HepG2 (cell line): ENCODE results near the gene VPS54. TPM values are rescaled to one million over a fixed set of nuclear protein-coding genes. Genes with fewer than 3 reads are reported as not detected.
A peak's percentile ranks its signal among the peaks of the same experiment; 100 is the strongest.

Experiments
- POGZ ChIP-seq: sonication (generic); formaldehyde crosslinking; IDR thresholded peaks from 2 replicates; pipeline ENCODE4 v1.4.0; 2020; ENCODE audit warnings: mild to moderate bottlenecking, missing genetic modification reagents
- TBX3 ChIP-seq: fragments of 450-650 bp; IDR thresholded peaks from 2 replicates; pipeline ENCODE4 v1.6.1; 2017; ENCODE audit warnings: antibody characterized with exemption, mild to moderate bottlenecking, inconsistent platforms, borderline replicate concordance
- THAP11 ChIP-seq: IDR thresholded peaks from 2 replicates; pipeline ENCODE4 v1.6.1; 2016; ENCODE audit warnings: missing biosample characterization, missing genetic modification reagents
- YY1 ChIP-seq: IDR thresholded peaks from 2 replicates; pipeline ENCODE4 v1.6.1; 2011; ENCODE audit warnings: low read length, low read depth, moderate library complexity, mild to moderate bottlenecking; ENCODE audit not compliant: insufficient read depth, insufficient replicate concordance
- ZNF510 ChIP-seq: sonication (generic); formaldehyde crosslinking; IDR thresholded peaks from 2 replicates; pipeline ENCODE4 v1.4.0; 2020; ENCODE audit warnings: low read depth, mild to moderate bottlenecking, missing genetic modification reagents
- ZNF816 ChIP-seq: sonication (generic); formaldehyde crosslinking; IDR thresholded peaks from 2 replicates; pipeline ENCODE4 v1.8.0; 2022; ENCODE audit warnings: missing genetic modification reagents, mild to moderate bottlenecking, borderline replicate concordance
- ZSCAN9 ChIP-seq: IDR thresholded peaks from 2 replicates; pipeline ENCODE4 v1.6.1; 2016; ENCODE audit warnings: borderline replicate concordance
- polyA plus RNA-seq, 8 experiments: library from polyadenylated mRNA; depleted of rRNA in 3 of 8; stranded (reverse) in 7 of 8; unstranded in 1 of 8; fragments of >200 nt; fragmentation: Illumina TruSeq in 4 of 8; extraction: Trizol in 4 of 8; gene quantifications; 2 replicates each; pipeline versions ENCODE4 v1.2.1 to v1.2.3, GENCODE V29; 2011 to 2016; ENCODE audit warnings: low read depth in 4 of 8, missing spikeins in 1 of 8, mixed read lengths in 1 of 8; ENCODE audit not compliant: insufficient read depth in 1 of 8
- total RNA-seq, 5 experiments: library from RNA; depleted of rRNA; stranded (reverse); fragments of >200 nt; fragmentation: Illumina TruSeq; extraction: Trizol; gene quantifications; 2 replicates each; pipeline ENCODE4 v1.2.3, GENCODE V29; 2016; ENCODE audit warnings: low read depth in 1 of 5
- TF ChIP-seq, protein P1 (sequence below), 2 experiments: sonication (generic) in 1 of 2; formaldehyde crosslinking in 1 of 2; IDR thresholded peaks; 2 replicates each; pipeline versions ENCODE4 v1.4.0 to v1.6.1; 2016 to 2020; ENCODE audit warnings: borderline replicate concordance in 1 of 2, low read depth in 1 of 2, mild to moderate bottlenecking in 1 of 2, missing genetic modification reagents in 1 of 2
- TF ChIP-seq, protein P2 (sequence below): IDR thresholded peaks from 2 replicates; pipeline ENCODE4 v1.6.1; 2018; ENCODE audit warnings: missing genetic modification reagents, mild to moderate bottlenecking, missing compliant biosample characterization
- TF ChIP-seq, protein P3 (sequence below): sonication (generic); formaldehyde crosslinking; IDR thresholded peaks from 2 replicates; pipeline ENCODE4 v1.4.0; 2020; ENCODE audit warnings: missing genetic modification reagents, borderline replicate concordance
- TF ChIP-seq, protein P4 (sequence below): sonication (generic); formaldehyde crosslinking; IDR thresholded peaks from 2 replicates; pipeline ENCODE4 v1.5.1; 2020; ENCODE audit warnings: mild to moderate bottlenecking, moderate library complexity, missing genetic modification reagents
- TF ChIP-seq, protein P5 (sequence below): IDR thresholded peaks from 2 replicates; pipeline ENCODE4 v1.6.1; 2016; ENCODE audit warnings: missing compliant biosample characterization, missing genetic modification reagents, borderline replicate concordance

The VPS54 gene
- total and polyA plus RNA-seq, 2 of the 13 experiments (the other 11 are each of a cell fraction or from before 2014, with no cell fraction given): 64.7 to 77.5 TPM

DNA sequence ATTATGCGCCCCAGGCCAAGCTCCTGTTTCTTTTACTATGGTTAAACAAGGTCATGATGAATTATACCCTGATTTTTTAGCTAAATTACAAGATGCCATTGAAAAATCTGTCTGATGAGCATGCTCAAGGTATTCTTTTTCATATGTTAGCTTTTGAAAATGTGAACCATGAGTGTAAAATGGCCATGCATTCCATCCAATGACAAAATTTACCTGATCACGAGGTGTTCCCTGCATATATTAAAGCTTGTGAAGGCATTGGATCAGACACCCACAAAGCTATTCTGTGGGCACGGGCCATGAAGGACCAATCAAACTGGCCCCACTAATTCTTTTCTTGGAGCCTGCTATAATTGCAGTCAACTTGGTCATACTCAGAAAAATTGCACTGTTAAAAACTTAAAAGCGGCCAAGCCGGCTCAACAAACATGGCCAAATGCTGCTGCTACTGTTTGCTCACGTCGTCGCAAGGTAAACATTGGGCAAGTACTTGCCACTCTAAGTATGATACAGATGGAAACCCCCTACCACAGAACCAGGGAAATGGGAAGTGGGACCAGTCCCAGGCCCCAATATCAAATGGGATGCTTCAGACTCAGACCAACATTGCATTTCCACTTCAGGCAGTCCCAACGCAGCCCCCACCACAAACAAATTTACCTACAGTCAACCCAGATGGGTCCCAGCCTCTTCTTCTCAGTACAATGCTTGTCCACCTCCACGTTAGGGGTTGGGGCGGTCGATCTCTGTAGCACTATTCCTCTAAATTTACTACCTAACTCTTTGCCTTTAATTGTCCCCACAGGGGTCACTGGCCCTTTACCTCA is 27.8 kb downstream of the VPS54 start (continued):
- TF ChIP-seq, protein P1, sequence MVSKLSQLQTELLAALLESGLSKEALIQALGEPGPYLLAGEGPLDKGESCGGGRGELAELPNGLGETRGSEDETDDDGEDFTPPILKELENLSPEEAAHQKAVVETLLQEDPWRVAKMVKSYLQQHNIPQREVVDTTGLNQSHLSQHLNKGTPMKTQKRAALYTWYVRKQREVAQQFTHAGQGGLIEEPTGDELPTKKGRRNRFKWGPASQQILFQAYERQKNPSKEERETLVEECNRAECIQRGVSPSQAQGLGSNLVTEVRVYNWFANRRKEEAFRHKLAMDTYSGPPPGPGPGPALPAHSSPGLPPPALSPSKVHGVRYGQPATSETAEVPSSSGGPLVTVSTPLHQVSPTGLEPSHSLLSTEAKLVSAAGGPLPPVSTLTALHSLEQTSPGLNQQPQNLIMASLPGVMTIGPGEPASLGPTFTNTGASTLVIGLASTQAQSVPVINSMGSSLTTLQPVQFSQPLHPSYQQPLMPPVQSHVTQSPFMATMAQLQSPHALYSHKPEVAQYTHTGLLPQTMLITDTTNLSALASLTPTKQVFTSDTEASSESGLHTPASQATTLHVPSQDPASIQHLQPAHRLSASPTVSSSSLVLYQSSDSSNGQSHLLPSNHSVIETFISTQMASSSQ (IDR thresholded peaks at IDR 0.05; ENCODE audit: low read depth): peak; percentile 77
- TF ChIP-seq, protein P1 (CRISPR knock-in tag; IDR thresholded peaks at IDR 0.05; ENCODE audit: borderline replicate concordance): peak; percentile 88; the same call in 1 of the 2 replicates
- TF ChIP-seq, protein P2, sequence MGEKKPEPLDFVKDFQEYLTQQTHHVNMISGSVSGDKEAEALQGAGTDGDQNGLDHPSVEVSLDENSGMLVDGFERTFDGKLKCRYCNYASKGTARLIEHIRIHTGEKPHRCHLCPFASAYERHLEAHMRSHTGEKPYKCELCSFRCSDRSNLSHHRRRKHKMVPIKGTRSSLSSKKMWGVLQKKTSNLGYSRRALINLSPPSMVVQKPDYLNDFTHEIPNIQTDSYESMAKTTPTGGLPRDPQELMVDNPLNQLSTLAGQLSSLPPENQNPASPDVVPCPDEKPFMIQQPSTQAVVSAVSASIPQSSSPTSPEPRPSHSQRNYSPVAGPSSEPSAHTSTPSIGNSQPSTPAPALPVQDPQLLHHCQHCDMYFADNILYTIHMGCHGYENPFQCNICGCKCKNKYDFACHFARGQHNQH: peak; percentile 89
- TF ChIP-seq, protein P3, sequence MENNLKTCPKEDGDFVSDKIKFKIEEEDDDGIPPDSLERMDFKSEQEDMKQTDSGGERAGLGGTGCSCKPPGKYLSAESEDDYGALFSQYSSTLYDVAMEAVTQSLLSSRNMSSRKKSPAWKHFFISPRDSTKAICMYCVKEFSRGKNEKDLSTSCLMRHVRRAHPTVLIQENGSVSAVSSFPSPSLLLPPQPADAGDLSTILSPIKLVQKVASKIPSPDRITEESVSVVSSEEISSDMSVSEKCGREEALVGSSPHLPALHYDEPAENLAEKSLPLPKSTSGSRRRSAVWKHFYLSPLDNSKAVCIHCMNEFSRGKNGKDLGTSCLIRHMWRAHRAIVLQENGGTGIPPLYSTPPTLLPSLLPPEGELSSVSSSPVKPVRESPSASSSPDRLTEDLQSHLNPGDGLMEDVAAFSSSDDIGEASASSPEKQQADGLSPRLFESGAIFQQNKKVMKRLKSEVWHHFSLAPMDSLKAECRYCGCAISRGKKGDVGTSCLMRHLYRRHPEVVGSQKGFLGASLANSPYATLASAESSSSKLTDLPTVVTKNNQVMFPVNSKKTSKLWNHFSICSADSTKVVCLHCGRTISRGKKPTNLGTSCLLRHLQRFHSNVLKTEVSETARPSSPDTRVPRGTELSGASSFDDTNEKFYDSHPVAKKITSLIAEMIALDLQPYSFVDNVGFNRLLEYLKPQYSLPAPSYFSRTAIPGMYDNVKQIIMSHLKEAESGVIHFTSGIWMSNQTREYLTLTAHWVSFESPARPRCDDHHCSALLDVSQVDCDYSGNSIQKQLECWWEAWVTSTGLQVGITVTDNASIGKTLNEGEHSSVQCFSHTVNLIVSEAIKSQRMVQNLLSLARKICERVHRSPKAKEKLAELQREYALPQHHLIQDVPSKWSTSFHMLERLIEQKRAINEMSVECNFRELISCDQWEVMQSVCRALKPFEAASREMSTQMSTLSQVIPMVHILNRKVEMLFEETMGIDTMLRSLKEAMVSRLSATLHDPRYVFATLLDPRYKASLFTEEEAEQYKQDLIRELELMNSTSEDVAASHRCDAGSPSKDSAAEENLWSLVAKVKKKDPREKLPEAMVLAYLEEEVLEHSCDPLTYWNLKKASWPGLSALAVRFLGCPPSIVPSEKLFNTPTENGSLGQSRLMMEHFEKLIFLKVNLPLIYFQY (CRISPR knock-in tag): 0 out of 2 replicates have a peak, but pooled peaks have one; percentile 40
- TF ChIP-seq, protein P4, sequence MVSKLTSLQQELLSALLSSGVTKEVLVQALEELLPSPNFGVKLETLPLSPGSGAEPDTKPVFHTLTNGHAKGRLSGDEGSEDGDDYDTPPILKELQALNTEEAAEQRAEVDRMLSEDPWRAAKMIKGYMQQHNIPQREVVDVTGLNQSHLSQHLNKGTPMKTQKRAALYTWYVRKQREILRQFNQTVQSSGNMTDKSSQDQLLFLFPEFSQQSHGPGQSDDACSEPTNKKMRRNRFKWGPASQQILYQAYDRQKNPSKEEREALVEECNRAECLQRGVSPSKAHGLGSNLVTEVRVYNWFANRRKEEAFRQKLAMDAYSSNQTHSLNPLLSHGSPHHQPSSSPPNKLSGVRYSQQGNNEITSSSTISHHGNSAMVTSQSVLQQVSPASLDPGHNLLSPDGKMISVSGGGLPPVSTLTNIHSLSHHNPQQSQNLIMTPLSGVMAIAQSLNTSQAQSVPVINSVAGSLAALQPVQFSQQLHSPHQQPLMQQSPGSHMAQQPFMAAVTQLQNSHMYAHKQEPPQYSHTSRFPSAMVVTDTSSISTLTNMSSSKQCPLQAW (CRISPR knock-in tag): peak; percentile 95
- TF ChIP-seq YY1: peak; percentile 55
- TF ChIP-seq, protein P5, sequence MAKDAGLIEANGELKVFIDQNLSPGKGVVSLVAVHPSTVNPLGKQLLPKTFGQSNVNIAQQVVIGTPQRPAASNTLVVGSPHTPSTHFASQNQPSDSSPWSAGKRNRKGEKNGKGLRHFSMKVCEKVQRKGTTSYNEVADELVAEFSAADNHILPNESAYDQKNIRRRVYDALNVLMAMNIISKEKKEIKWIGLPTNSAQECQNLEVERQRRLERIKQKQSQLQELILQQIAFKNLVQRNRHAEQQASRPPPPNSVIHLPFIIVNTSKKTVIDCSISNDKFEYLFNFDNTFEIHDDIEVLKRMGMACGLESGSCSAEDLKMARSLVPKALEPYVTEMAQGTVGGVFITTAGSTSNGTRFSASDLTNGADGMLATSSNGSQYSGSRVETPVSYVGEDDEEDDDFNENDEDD: 0 out of 2 replicates have a peak, but pooled peaks have one; percentile 20
- peak; percentile 96 for TF ChIP-seq POGZ (CRISPR knock-in tag)
- TF ChIP-seq ZNF816 (CRISPR knock-in tag): 0 out of 2 replicates have a peak, but pooled peaks have one; percentile 46
- TF ChIP-seq ZSCAN9 (CRISPR knock-in tag): peak; percentile 76
- peak; percentile 91 for TF ChIP-seq TBX3
- peak; percentile 80 for TF ChIP-seq THAP11 (CRISPR knock-in tag)
- TF ChIP-seq ZNF510: 0 out of 2 replicates have a peak, but pooled peaks have one; percentile 54
